Measurements from ENCODE around the gene PCMTD2. TPM values are rescaled to one million over a fixed set of nuclear protein-coding genes. Genes with fewer than 3 reads are reported as not detected.
A peak's percentile ranks its signal among the peaks of the same experiment; 100 is the strongest.
"Not testable (repeated sequence)": the region's sequence is repeated elsewhere in the genome, so short reads cannot be mapped to it uniquely, and the experiment has no call there.

PCMTD2 gene
- total RNA-seq, 1 donor from 2014 or later: 104 TPM

GRCh38 chr20:64315884-64316283 lies 60.3 kb downstream of the PCMTD2 start:
- not testable (repeated sequence) for H3K4me1 Mint-ChIP-seq (ENCODE audit: unreplicated experiment); DNase-seq (ENCODE audit: low spot score); H3K27me3 Mint-ChIP-seq (ENCODE audit: unreplicated experiment); H3K27ac Mint-ChIP-seq (ENCODE audit: unreplicated experiment); H3K36me3 Mint-ChIP-seq (ENCODE audit: low read depth, unreplicated experiment); H3K9me3 Mint-ChIP-seq (ENCODE audit: unreplicated experiment)
- peak overlapping the region; percentile 84 for H3K4me3 Mint-ChIP-seq (ENCODE audit: unreplicated experiment)

- H3K36me3 Mint-ChIP-seq (ENCODE audit: low read depth, unreplicated experiment); H3K27ac Mint-ChIP-seq (ENCODE audit: unreplicated experiment); H3K9me3 Mint-ChIP-seq (ENCODE audit: unreplicated experiment); H3K4me1 Mint-ChIP-seq (ENCODE audit: unreplicated experiment); H3K27me3 Mint-ChIP-seq (ENCODE audit: unreplicated experiment); H3K4me3 Mint-ChIP-seq (ENCODE audit: unreplicated experiment): not testable (repeated sequence)
- peak; percentile 25 for DNase-seq (ENCODE audit: low spot score)
Measured at GRCh38 chr20:64316415-64317083, 61.0 kb downstream of the PCMTD2 start.

DNA sequence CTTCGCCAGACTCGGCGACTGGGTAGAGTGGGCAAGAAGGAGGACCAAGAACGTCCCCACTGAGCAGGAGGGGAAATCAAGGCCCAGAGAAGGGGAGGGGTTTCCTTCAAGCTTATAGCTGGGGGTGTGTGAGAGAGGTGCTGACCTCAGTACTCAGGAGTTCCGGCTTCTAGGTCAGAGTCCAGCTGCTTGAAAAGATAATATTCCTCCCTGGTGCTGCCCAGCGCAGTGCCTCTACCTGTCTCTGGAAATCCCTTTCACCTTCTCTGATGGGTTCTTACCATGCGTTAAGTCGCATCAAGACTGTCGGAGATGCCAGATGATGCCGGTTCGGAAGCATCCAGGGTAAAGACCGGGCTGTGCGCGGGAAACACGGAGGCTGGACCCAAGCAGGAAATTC lies 61.8 kb downstream of the PCMTD2 start:
- H3K4me3 Mint-ChIP-seq (ENCODE audit: unreplicated experiment); H3K36me3 Mint-ChIP-seq (ENCODE audit: low read depth, unreplicated experiment); H3K27ac Mint-ChIP-seq (ENCODE audit: unreplicated experiment); H3K9me3 Mint-ChIP-seq (ENCODE audit: unreplicated experiment); H3K4me1 Mint-ChIP-seq (ENCODE audit: unreplicated experiment); H3K27me3 Mint-ChIP-seq (ENCODE audit: unreplicated experiment); DNase-seq (ENCODE audit: low spot score): not testable (repeated sequence)

DNA sequence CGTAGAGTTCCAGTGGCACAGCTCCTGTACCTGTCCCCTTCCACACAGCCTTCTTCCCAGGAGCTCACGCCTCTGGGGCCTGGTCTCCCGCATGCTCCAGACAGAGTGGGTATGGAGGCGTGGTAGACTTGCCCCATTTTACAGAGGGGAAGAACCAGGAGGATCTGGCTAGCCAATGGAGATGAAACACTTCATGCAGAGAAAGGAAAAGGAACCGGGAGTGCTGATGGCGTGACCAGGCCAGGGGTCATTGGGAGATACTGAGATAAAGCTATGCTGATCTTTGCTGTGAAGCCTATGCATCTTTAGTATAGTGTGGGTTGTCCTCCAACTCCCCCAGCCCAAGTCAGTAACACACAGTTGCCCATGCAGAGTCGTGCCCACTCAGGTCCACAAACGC lies 62.5 kb downstream of the PCMTD2 start:
- DNase-seq (ENCODE audit: low spot score); H3K9me3 Mint-ChIP-seq (ENCODE audit: unreplicated experiment); H3K36me3 Mint-ChIP-seq (ENCODE audit: low read depth, unreplicated experiment); H3K27ac Mint-ChIP-seq (ENCODE audit: unreplicated experiment); H3K4me3 Mint-ChIP-seq (ENCODE audit: unreplicated experiment); H3K4me1 Mint-ChIP-seq (ENCODE audit: unreplicated experiment); H3K27me3 Mint-ChIP-seq (ENCODE audit: unreplicated experiment): not testable (repeated sequence)

- not testable (repeated sequence) for H3K27ac Mint-ChIP-seq (ENCODE audit: unreplicated experiment); H3K4me3 Mint-ChIP-seq (ENCODE audit: unreplicated experiment); H3K4me1 Mint-ChIP-seq (ENCODE audit: unreplicated experiment); DNase-seq (ENCODE audit: low spot score); H3K9me3 Mint-ChIP-seq (ENCODE audit: unreplicated experiment); H3K27me3 Mint-ChIP-seq (ENCODE audit: unreplicated experiment); H3K36me3 Mint-ChIP-seq (ENCODE audit: low read depth, unreplicated experiment)
Measured at GRCh38 chr20:64322031-64322789, 66.7 kb downstream of the PCMTD2 start.

Other genes starting within 250 kb of the PCMTD2 start
- gene C20orf204, start 219.6 kb upstream of the PCMTD2 start, total RNA-seq (ENCODE audit: unreplicated experiment): 14.2 TPM
- 149 TPM for gene SOX18, start 206.1 kb upstream of the PCMTD2 start, total RNA-seq (ENCODE audit: unreplicated experiment)
- 123 TPM for gene TCEA2, start 192.6 kb upstream of the PCMTD2 start, total RNA-seq (ENCODE audit: unreplicated experiment)
- 26.2 TPM for gene RGS19, start 176.2 kb upstream of the PCMTD2 start, total RNA-seq (ENCODE audit: unreplicated experiment)
- gene OPRL1, start 175.7 kb upstream of the PCMTD2 start, total RNA-seq (ENCODE audit: unreplicated experiment): 10.2 TPM
- gene LKAAEAR1, start 171.3 kb upstream of the PCMTD2 start, total RNA-seq (ENCODE audit: unreplicated experiment): not detected
- not detected for gene NPBWR2, start 148.2 kb upstream of the PCMTD2 start, total RNA-seq (ENCODE audit: unreplicated experiment)
- gene MYT1, start 91.3 kb upstream of the PCMTD2 start, total RNA-seq (ENCODE audit: unreplicated experiment): 0.74 TPM